Middle frontal gyrus (tissue), 1 donor: ENCODE data around the gene NUDT17.

ENCODE experiments used
- DNase-seq: peaks from one replicate; pipeline ENCODE4 v3.0.0-alpha.2; 2015; ENCODE audit warnings: low spot score; ENCODE audit errors: extremely low spot score

Gene NUDT17

GRCh38 chr1:145846201-145846612 is 777 bp downstream of the NUDT17 start:
- DNase-seq, result no peak

GRCh38 chr1:145847827-145848226 is 2.4 kb downstream of the NUDT17 start:
- no peak for DNase-seq

GRCh38 chr1:145849356-145850160 is 4.1 kb downstream of the NUDT17 start:
- no peak for DNase-seq

- DNase-seq, result no peak
These were observed 10.1 kb downstream of the NUDT17 start for GRCh38 chr1:145855426-145855948.

GRCh38 chr1:145857170-145857569 is 11.7 kb downstream of the NUDT17 start:
- DNase-seq, result no peak

GRCh38 chr1:145858238-145858900 is 12.9 kb downstream of the NUDT17 start:
- no peak for DNase-seq

GRCh38 chr1:145858901-145859490 is 13.6 kb downstream of the NUDT17 start, which contains the start of gene PIAS3:
PIAS3 (minus strand) TSS chr1:145859081; CDS start chr1:145858990, 91 bp downstream.
- peak; percentile 84 for DNase-seq

GRCh38 chr1:145859491-145860023 is 14.1 kb downstream of the NUDT17 start:
- DNase-seq, result peak; percentile 64

- no peak for DNase-seq
These were observed 18.0 kb downstream of the NUDT17 start for GRCh38 chr1:145863282-145864018.

- no peak for DNase-seq
These were observed 22.8 kb downstream of the NUDT17 start for GRCh38 chr1:145868232-145868631.

- DNase-seq, result peak; percentile 5
These were observed 26.8 kb downstream of the NUDT17 start for GRCh38 chr1:145871994-145872924.

- no peak for DNase-seq
These were observed 29.2 kb downstream of the NUDT17 start for GRCh38 chr1:145874646-145875045.

- DNase-seq, result no peak
These were observed 32.6 kb downstream of the NUDT17 start for GRCh38 chr1:145877923-145878486.

GRCh38 chr1:145878724-145879123 is 33.3 kb downstream of the NUDT17 start:
- no peak for DNase-seq

- DNase-seq, result no peak
These were observed 34.3 kb downstream of the NUDT17 start for GRCh38 chr1:145879775-145880174.

- DNase-seq, result no peak
These were observed 39.2 kb downstream of the NUDT17 start for GRCh38 chr1:145884675-145885074.

GRCh38 chr1:145885738-145886287 is 40.4 kb downstream of the NUDT17 start, which contains the start of gene ANKRD35:
ANKRD35 (minus strand) TSS chr1:145885866; CDS start chr1:145885758, 108 bp downstream.
- DNase-seq, result peak; percentile 60

GRCh38 chr1:145886390-145886789 is 41.0 kb downstream of the NUDT17 start:
- DNase-seq, result no peak

GRCh38 chr1:145886816-145887215 is 41.4 kb downstream of the NUDT17 start:
- no peak for DNase-seq
